Trophoblast cell (in vitro differentiated cells and primary cell): ENCODE data around the gene CARS1.
A peak's percentile ranks its signal among the peaks of the same experiment; 100 is the strongest.

ENCODE experiments used
- DNase-seq, 2 donors: peaks; one replicate each; pipeline ENCODE4 v3.0.0-alpha.2; 2016
- H2AFZ ChIP-seq: 2 replicates; pipeline ENCODE4 v1.6.1; 2013; ENCODE audit warnings: low read length, moderate library complexity, mild to moderate bottlenecking; ENCODE audit not compliant: insufficient read depth, poor library complexity
- H2AK5ac ChIP-seq: 2 replicates; pipeline ENCODE4 v1.6.1; 2013; ENCODE audit warnings: mild to moderate bottlenecking, low read length
- H2BK120ac ChIP-seq: 2 replicates; pipeline ENCODE4 v1.6.1; 2013; ENCODE audit warnings: low read length, mild to moderate bottlenecking, moderate library complexity; ENCODE audit not compliant: insufficient read depth, poor library complexity
- H2BK12ac ChIP-seq: 2 replicates; pipeline ENCODE4 v1.6.1; 2013; ENCODE audit warnings: mild to moderate bottlenecking, low read length, moderate library complexity
- H2BK5ac ChIP-seq: 2 replicates; pipeline ENCODE4 v1.6.1; 2013; ENCODE audit warnings: low read length, low read depth, moderate library complexity, mild to moderate bottlenecking; ENCODE audit not compliant: poor library complexity
- H3K14ac ChIP-seq: 2 replicates; pipeline ENCODE4 v1.6.1; 2013; ENCODE audit warnings: mild to moderate bottlenecking, low read length
- H3K18ac ChIP-seq: 2 replicates; pipeline ENCODE4 v1.6.1; 2013; ENCODE audit warnings: mild to moderate bottlenecking, low read length
- H3K23ac ChIP-seq: 2 replicates; pipeline ENCODE4 v1.6.1; 2013; ENCODE audit warnings: low read length
- H3K27ac ChIP-seq: 2 replicates; pipeline ENCODE4 v1.5.1; 2013; ENCODE audit warnings: low read depth, mild to moderate bottlenecking, inconsistent platforms, low read length, moderate library complexity
- H3K27me3 ChIP-seq: 2 replicates; pipeline ENCODE4 v1.6.1; 2013; ENCODE audit warnings: inconsistent platforms, mild to moderate bottlenecking, low read length, moderate library complexity; ENCODE audit not compliant: insufficient read depth
- H3K36me3 ChIP-seq, 2 experiments: 1 replicate in 1 of 2; 2 replicates in 1 of 2; pipeline ENCODE4 v1.6.1; 2013; ENCODE audit warnings: low read length in 2 of 2, mild to moderate bottlenecking in 2 of 2, moderate library complexity in 1 of 2; ENCODE audit not compliant: insufficient read depth in 2 of 2, control insufficient read depth in 1 of 2
- H3K4ac ChIP-seq: 2 replicates; pipeline ENCODE4 v1.6.1; 2013; ENCODE audit warnings: low read depth, mild to moderate bottlenecking, low read length, moderate library complexity
- H3K4me1 ChIP-seq, 2 experiments: 1 replicate in 1 of 2; 2 replicates in 1 of 2; pipeline ENCODE4 v1.6.1; 2013; ENCODE audit warnings: low read length in 2 of 2, mild to moderate bottlenecking in 2 of 2, moderate library complexity in 1 of 2; ENCODE audit not compliant: insufficient read depth in 2 of 2, control insufficient read depth in 1 of 2
- H3K4me2 ChIP-seq: 2 replicates; pipeline ENCODE4 v1.6.1; 2013; ENCODE audit warnings: inconsistent platforms, mild to moderate bottlenecking, low read length, moderate library complexity
- H3K4me3 ChIP-seq: 2 replicates; pipeline ENCODE4 v1.5.1; 2013; ENCODE audit warnings: mild to moderate bottlenecking, low read depth, low read length, inconsistent platforms
- H3K79me1 ChIP-seq: one replicate; pipeline ENCODE4 v1.6.1; 2013; ENCODE audit warnings: low read length
- H3K79me2 ChIP-seq: 2 replicates; pipeline ENCODE4 v1.6.1; 2013; ENCODE audit warnings: low read length, mild to moderate bottlenecking; ENCODE audit not compliant: control insufficient read depth, insufficient read depth, poor library complexity
- H3K9ac ChIP-seq: 2 replicates; pipeline ENCODE4 v1.6.1; 2013; ENCODE audit warnings: mild to moderate bottlenecking, low read length
- H3K9me3 ChIP-seq: 2 replicates; pipeline ENCODE4 v1.6.1; 2013; ENCODE audit warnings: low read depth, mild to moderate bottlenecking, control low read depth, inconsistent platforms, low read length; ENCODE audit not compliant: insufficient read depth
- H4K12ac ChIP-seq: 2 replicates; pipeline ENCODE4 v1.6.1; 2013; ENCODE audit warnings: low read depth, mild to moderate bottlenecking, low read length, moderate library complexity
- H4K8ac ChIP-seq: 2 replicates; pipeline ENCODE4 v1.6.1; 2013; ENCODE audit warnings: low read depth, mild to moderate bottlenecking, low read length, moderate library complexity
- H4K91ac ChIP-seq: one replicate; pipeline ENCODE4 v1.6.1; 2013; ENCODE audit warnings: low read depth, mild to moderate bottlenecking, low read length, moderate library complexity
- WGBS: extraction: QIAGEN DNeasy Blood & Tissue Kit; methylation state at CpG from one replicate; pipeline ENCODE4 v1.1.7; 2013; ENCODE audit warnings: missing lambda C conversion rate; ENCODE audit not compliant: insufficient read length, insufficient coverage; ENCODE audit errors: extremely low coverage; 5-methylcytosine and 5-hydroxymethylcytosine counted together

CARS1 gene

GRCh38 chr11:3055891-3056290, 1.3 kb downstream of the CARS1 start:
- H3K9ac ChIP-seq: no peak overlapping the region
- H3K27ac ChIP-seq: no peak overlapping the region
- no peak overlapping the region for H3K14ac ChIP-seq
- H4K91ac ChIP-seq: no peak overlapping the region
- H4K12ac ChIP-seq: no peak overlapping the region
- no peak overlapping the region for H2BK120ac ChIP-seq
- no peak overlapping the region for H3K23ac ChIP-seq
- H3K27me3 ChIP-seq: no peaks in the 10 kb centered on the region
- peak overlapping the region; percentile 37 for H3K18ac ChIP-seq
- no peak overlapping the region for H4K8ac ChIP-seq
- no peak overlapping the region for H2AK5ac ChIP-seq
- no peak overlapping the region for H2BK5ac ChIP-seq
- H3K4me2 ChIP-seq: peak overlapping the region; percentile 90
- H3K4ac ChIP-seq: peak overlapping the region; percentile 99
- no peak overlapping the region for H2BK12ac ChIP-seq
- H2AFZ ChIP-seq: no peak overlapping the region
- no peak overlapping the region for H3K4me3 ChIP-seq
- peaks cover 7 to 15% of the 10 kb centered on the region in 2 experiments for H3K4me1 ChIP-seq
- peaks cover 19% of the 10 kb centered on the region for H3K79me2 ChIP-seq
- WGBS: no CpG with 5 or more reads among the region's 8 CpGs
- H3K9me3 ChIP-seq: peaks cover 3% of the 10 kb centered on the region
- H3K36me3 ChIP-seq: peaks cover 11 to 17% of the 10 kb centered on the region in 2 experiments
- DNase-seq: peak in 1 of 2 donors; percentile 45
- H3K79me1 ChIP-seq: peaks cover 11% of the 10 kb centered on the region

- DNase-seq: peak in 1 of 2 donors; percentile 18
- no peak overlapping the region for H2AFZ ChIP-seq
- no peak overlapping the region for H3K18ac ChIP-seq
- no peak overlapping the region for H3K27ac ChIP-seq
- no peaks in the 10 kb centered on the region for H3K27me3 ChIP-seq
- no peak overlapping the region for H3K9ac ChIP-seq
- no peaks in the 10 kb centered on the region for H3K9me3 ChIP-seq
- no peak overlapping the region for H2BK120ac ChIP-seq
- no peak overlapping the region for H3K23ac ChIP-seq
- peaks cover 22% of the 10 kb centered on the region for H3K79me2 ChIP-seq
- H3K4me3 ChIP-seq: no peak overlapping the region
- H3K4ac ChIP-seq: no peak overlapping the region
- peaks cover 10% of the 10 kb centered on the region for H3K79me1 ChIP-seq
- no peak overlapping the region for H4K91ac ChIP-seq
- H3K4me2 ChIP-seq: no peak overlapping the region
- H4K8ac ChIP-seq: no peak overlapping the region
- H3K4me1 ChIP-seq: peaks cover 5 to 9% of the 10 kb centered on the region in 2 experiments
- no peak overlapping the region for H3K14ac ChIP-seq
- H3K36me3 ChIP-seq: peaks cover 16 to 23% of the 10 kb centered on the region in 2 experiments
- no peak overlapping the region for H4K12ac ChIP-seq
- WGBS: no CpG with 5 or more reads among the region's 11 CpGs
- H2BK12ac ChIP-seq: no peak overlapping the region
- H2AK5ac ChIP-seq: no peak overlapping the region
- no peak overlapping the region for H2BK5ac ChIP-seq
Measured at GRCh38 chr11:3052567-3052966, 4.7 kb downstream of the CARS1 start.

- no peaks in the 10 kb centered on the region for H3K9me3 ChIP-seq
- H3K14ac ChIP-seq: no peak overlapping the region
- no peak for DNase-seq
- no peak overlapping the region for H3K27ac ChIP-seq
- no peak overlapping the region for H4K91ac ChIP-seq
- peak overlapping the region; percentile 67 for H3K4ac ChIP-seq
- peaks cover 19% of the 10 kb centered on the region for H3K79me2 ChIP-seq
- H2AFZ ChIP-seq: no peak overlapping the region
- no peak overlapping the region for H2BK12ac ChIP-seq
- no peak overlapping the region for H2AK5ac ChIP-seq
- H3K4me2 ChIP-seq: no peak overlapping the region
- H3K4me1 ChIP-seq: peaks cover 4 to 8% of the 10 kb centered on the region in 2 experiments
- no peak overlapping the region for H2BK120ac ChIP-seq
- no peak overlapping the region for H2BK5ac ChIP-seq
- H3K36me3 ChIP-seq: peaks cover 20 to 26% of the 10 kb centered on the region in 2 experiments
- no peak overlapping the region for H4K8ac ChIP-seq
- H3K4me3 ChIP-seq: no peak overlapping the region
- H3K79me1 ChIP-seq: peaks cover 7% of the 10 kb centered on the region
- H4K12ac ChIP-seq: no peak overlapping the region
- no peak overlapping the region for H3K9ac ChIP-seq
- no peak overlapping the region for H3K23ac ChIP-seq
- no CpG with 5 or more reads among the region's 14 CpGs for WGBS
- no peaks in the 10 kb centered on the region for H3K27me3 ChIP-seq
- H3K18ac ChIP-seq: no peak overlapping the region
Measured at GRCh38 chr11:3052109-3052479, 5.1 kb downstream of the CARS1 start.

- H3K9me3 ChIP-seq: no peaks in the 10 kb centered on the region
- no peak overlapping the region for H2BK5ac ChIP-seq
- DNase-seq: no peak
- peak overlapping the region; percentile 56 for H3K4ac ChIP-seq
- no peak overlapping the region for H2AFZ ChIP-seq
- no peak overlapping the region for H4K12ac ChIP-seq
- H3K27me3 ChIP-seq: no peaks in the 10 kb centered on the region
- no peak overlapping the region for H2BK12ac ChIP-seq
- H3K18ac ChIP-seq: no peak overlapping the region
- H3K23ac ChIP-seq: no peak overlapping the region
- H3K4me1 ChIP-seq: peaks cover 2 to 6% of the 10 kb centered on the region in 2 experiments
- WGBS: no CpG with 5 or more reads among the region's 13 CpGs
- no peak overlapping the region for H3K9ac ChIP-seq
- H3K36me3 ChIP-seq: peaks cover 22 to 30% of the 10 kb centered on the region in 2 experiments
- no peak overlapping the region for H4K91ac ChIP-seq
- H3K79me1 ChIP-seq: peaks cover under 1% of the 10 kb centered on the region
- H3K4me2 ChIP-seq: no peak overlapping the region
- H2BK120ac ChIP-seq: no peak overlapping the region
- H3K79me2 ChIP-seq: peaks cover 12% of the 10 kb centered on the region
- no peak overlapping the region for H3K14ac ChIP-seq
- no peak overlapping the region for H2AK5ac ChIP-seq
- H3K27ac ChIP-seq: no peak overlapping the region
- H4K8ac ChIP-seq: no peak overlapping the region
- H3K4me3 ChIP-seq: no peak overlapping the region
Measured at GRCh38 chr11:3051196-3052108, 5.8 kb downstream of the CARS1 start.
